Measurements from ENCODE around the gene TRUB1. TPM values are rescaled to one million over a fixed set of nuclear protein-coding genes. Genes with fewer than 3 reads are reported as not detected.

The TRUB1 gene
- total and polyA plus RNA-seq, 2 donors (not counting 1 experiment from before 2014, with no cell fraction given) = 19.6 to 38.5 TPM

DNA sequence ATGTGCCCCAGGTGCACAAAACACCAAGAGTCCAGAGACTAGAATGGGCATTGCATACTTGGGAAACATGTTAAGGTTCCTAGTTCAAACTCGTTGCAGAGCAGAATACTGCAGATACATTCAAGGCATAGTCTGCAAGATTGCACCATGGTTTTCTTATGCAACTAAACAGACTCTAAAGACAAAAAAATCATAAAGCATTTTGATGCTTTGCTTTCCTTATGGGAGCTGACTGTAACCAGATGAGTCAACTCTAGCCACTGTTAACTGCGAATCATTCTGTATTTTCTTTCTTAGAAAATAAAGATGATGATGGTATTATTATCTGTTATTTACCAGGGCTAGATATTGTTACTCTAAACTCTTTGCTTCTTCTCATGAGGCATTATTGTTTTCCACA lies 19.7 kb downstream of the TRUB1 start:
- Histone ChIP-seq H3K4me3 (replicated peaks in 1 of 4; ENCODE audit: control extremely low read depth in 1 of 4, insufficient read depth in 1 of 4, low read depth in 3 of 4, low read length in 4 of 4) (no peak overlapping the region), H3K9me3 (ENCODE audit: control insufficient read depth, insufficient read depth, low read depth, low read length) (no peaks in the 10 kb centered on the region), H3K4me2 (ENCODE audit: extremely low read depth, insufficient read depth, low read length) (no peak overlapping the region), H2AFZ (ENCODE audit: low read length) (no peak overlapping the region), H3K27ac (ENCODE audit: insufficient read depth, low read length) (no peak overlapping the region), H4K20me1 (ENCODE audit: control insufficient read depth, extremely low read depth, insufficient read depth, low read length) (no peaks in the 10 kb centered on the region), H3K27me3 (ENCODE audit: control insufficient read depth, insufficient read depth, low read length) (no peaks in the 10 kb centered on the region), H3K9ac (ENCODE audit: insufficient read depth, low read length) (no peak overlapping the region), H3K79me2 (ENCODE audit: control insufficient read depth, insufficient read depth, low read length) (no peaks in the 10 kb centered on the region), H3K4me1 (ENCODE audit: control insufficient read depth, extremely low read depth, insufficient read depth, low read length) (no peaks in the 10 kb centered on the region), H3K36me3 (ENCODE audit: control insufficient read depth, insufficient read depth, low read length) (no peaks in the 10 kb centered on the region)
- TF ChIP-seq, protein P1, sequence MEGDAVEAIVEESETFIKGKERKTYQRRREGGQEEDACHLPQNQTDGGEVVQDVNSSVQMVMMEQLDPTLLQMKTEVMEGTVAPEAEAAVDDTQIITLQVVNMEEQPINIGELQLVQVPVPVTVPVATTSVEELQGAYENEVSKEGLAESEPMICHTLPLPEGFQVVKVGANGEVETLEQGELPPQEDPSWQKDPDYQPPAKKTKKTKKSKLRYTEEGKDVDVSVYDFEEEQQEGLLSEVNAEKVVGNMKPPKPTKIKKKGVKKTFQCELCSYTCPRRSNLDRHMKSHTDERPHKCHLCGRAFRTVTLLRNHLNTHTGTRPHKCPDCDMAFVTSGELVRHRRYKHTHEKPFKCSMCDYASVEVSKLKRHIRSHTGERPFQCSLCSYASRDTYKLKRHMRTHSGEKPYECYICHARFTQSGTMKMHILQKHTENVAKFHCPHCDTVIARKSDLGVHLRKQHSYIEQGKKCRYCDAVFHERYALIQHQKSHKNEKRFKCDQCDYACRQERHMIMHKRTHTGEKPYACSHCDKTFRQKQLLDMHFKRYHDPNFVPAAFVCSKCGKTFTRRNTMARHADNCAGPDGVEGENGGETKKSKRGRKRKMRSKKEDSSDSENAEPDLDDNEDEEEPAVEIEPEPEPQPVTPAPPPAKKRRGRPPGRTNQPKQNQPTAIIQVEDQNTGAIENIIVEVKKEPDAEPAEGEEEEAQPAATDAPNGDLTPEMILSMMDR (conservative IDR thresholded peaks at IDR 0.05 in 1 of 2, IDR thresholded peaks at IDR 0.05 in 1 of 2; ENCODE audit: low read depth in 1 of 2, low read length in 2 of 2) = no peak
- TF ChIP-seq EZH2 (IDR thresholded peaks at IDR 0.05; ENCODE audit: low read length, missing control alignments) = no peak
- peak in 1 of 2 donors; percentile 56 for DNase-seq (ENCODE audit: low read depth in 2 of 2)

DNA sequence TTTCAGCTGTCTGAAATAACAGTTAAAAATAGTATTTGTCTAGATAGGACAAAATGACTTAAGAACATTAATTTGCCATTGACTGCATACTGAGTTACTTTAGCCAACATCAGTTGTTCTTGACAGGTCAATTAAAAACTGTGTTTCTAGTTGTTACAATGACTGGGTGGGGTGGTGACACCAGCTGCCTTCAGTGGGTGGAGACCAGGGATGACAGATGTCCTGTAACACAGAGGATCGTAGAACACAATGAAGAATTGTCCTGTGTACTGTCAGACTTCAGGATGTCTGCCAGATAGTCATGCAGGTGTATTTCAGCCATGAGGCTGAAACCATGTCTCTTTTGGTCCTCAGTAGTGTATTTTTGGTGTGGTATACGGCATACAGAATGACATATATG lies 24.4 kb downstream of the TRUB1 start:
- H3K36me3 ChIP-seq (ENCODE audit: control insufficient read depth, insufficient read depth, low read length) = no peaks in the 10 kb centered on the region
- H3K9ac ChIP-seq (ENCODE audit: insufficient read depth, low read length) = no peak overlapping the region

DNA sequence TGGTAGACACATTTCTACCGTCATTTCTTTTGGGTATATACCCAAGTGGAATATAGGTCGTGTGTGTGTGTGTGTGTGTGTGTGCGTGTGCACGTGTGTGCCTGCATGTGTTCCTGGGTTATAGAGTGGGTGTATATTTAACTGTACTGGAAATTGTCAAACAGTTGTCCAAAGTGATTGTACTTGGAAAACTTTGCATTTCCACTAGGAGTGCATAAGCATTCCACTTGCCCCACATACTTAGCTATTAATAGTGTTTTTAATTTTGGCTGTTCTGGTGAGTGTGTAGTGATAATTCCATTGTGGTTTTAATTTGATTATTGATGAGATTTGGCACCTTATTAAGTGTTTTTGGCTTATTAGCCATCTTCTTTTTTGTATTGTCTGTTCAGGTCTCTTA lies 25.9 kb downstream of the TRUB1 start:
- H3K4me1 ChIP-seq (ENCODE audit: control insufficient read depth, extremely low read depth, insufficient read depth, low read length) = no peaks in the 10 kb centered on the region
- H4K20me1 ChIP-seq (ENCODE audit: control insufficient read depth, extremely low read depth, insufficient read depth, low read length) = no peaks in the 10 kb centered on the region
- no peaks in the 10 kb centered on the region for H3K9me3 ChIP-seq (ENCODE audit: control insufficient read depth, insufficient read depth, low read depth, low read length)
- no peak overlapping the region for H3K4me3 ChIP-seq (replicated peaks in 1 of 4; ENCODE audit: control extremely low read depth in 1 of 4, insufficient read depth in 1 of 4, low read depth in 3 of 4, low read length in 4 of 4)
- no peak for DNase-seq (ENCODE audit: low read depth in 2 of 2)
- no peak overlapping the region for H3K9ac ChIP-seq (ENCODE audit: insufficient read depth, low read length)
- no peaks in the 10 kb centered on the region for H3K27me3 ChIP-seq (ENCODE audit: control insufficient read depth, insufficient read depth, low read length)
- no peak overlapping the region for H3K4me2 ChIP-seq (ENCODE audit: extremely low read depth, insufficient read depth, low read length)
- no peaks in the 10 kb centered on the region for H3K36me3 ChIP-seq (ENCODE audit: control insufficient read depth, insufficient read depth, low read length)
- no peaks in the 10 kb centered on the region for H3K79me2 ChIP-seq (ENCODE audit: control insufficient read depth, insufficient read depth, low read length)
- H2AFZ ChIP-seq (ENCODE audit: low read length) = no peak overlapping the region
- H3K27ac ChIP-seq (ENCODE audit: insufficient read depth, low read length) = no peak overlapping the region
- TF ChIP-seq, protein P1 (conservative IDR thresholded peaks at IDR 0.05 in 1 of 2, IDR thresholded peaks at IDR 0.05 in 1 of 2; ENCODE audit: low read depth in 1 of 2, low read length in 2 of 2) = no peak
- TF ChIP-seq EZH2 (IDR thresholded peaks at IDR 0.05; ENCODE audit: low read length, missing control alignments) = no peak

More for the DNA sequence above, 24.4 kb downstream of the TRUB1 start:
- no peak for DNase-seq (ENCODE audit: low read depth in 2 of 2)
- Histone ChIP-seq H3K27me3 (ENCODE audit: control insufficient read depth, insufficient read depth, low read length) (no peaks in the 10 kb centered on the region), H2AFZ (ENCODE audit: low read length) (no peak overlapping the region), H3K4me2 (ENCODE audit: extremely low read depth, insufficient read depth, low read length) (no peak overlapping the region), H3K9me3 (ENCODE audit: control insufficient read depth, insufficient read depth, low read depth, low read length) (no peaks in the 10 kb centered on the region), H3K4me3 (replicated peaks in 1 of 4; ENCODE audit: control extremely low read depth in 1 of 4, insufficient read depth in 1 of 4, low read depth in 3 of 4, low read length in 4 of 4) (no peak overlapping the region), H3K79me2 (ENCODE audit: control insufficient read depth, insufficient read depth, low read length) (no peaks in the 10 kb centered on the region), H3K4me1 (ENCODE audit: control insufficient read depth, extremely low read depth, insufficient read depth, low read length) (no peaks in the 10 kb centered on the region), H4K20me1 (ENCODE audit: control insufficient read depth, extremely low read depth, insufficient read depth, low read length) (no peaks in the 10 kb centered on the region), H3K27ac (ENCODE audit: insufficient read depth, low read length) (no peak overlapping the region)
- TF ChIP-seq, protein P1 (conservative IDR thresholded peaks at IDR 0.05 in 1 of 2, IDR thresholded peaks at IDR 0.05 in 1 of 2; ENCODE audit: low read depth in 1 of 2, low read length in 2 of 2) = no peak
- no peak for TF ChIP-seq EZH2 (IDR thresholded peaks at IDR 0.05; ENCODE audit: low read length, missing control alignments)
